Measurements from ENCODE around the gene NLRP3.
"Not testable (repeated sequence)": the region's sequence is repeated elsewhere in the genome, so short reads cannot be mapped to it uniquely, and the experiment has no call there.

NLRP3 gene

DNA sequence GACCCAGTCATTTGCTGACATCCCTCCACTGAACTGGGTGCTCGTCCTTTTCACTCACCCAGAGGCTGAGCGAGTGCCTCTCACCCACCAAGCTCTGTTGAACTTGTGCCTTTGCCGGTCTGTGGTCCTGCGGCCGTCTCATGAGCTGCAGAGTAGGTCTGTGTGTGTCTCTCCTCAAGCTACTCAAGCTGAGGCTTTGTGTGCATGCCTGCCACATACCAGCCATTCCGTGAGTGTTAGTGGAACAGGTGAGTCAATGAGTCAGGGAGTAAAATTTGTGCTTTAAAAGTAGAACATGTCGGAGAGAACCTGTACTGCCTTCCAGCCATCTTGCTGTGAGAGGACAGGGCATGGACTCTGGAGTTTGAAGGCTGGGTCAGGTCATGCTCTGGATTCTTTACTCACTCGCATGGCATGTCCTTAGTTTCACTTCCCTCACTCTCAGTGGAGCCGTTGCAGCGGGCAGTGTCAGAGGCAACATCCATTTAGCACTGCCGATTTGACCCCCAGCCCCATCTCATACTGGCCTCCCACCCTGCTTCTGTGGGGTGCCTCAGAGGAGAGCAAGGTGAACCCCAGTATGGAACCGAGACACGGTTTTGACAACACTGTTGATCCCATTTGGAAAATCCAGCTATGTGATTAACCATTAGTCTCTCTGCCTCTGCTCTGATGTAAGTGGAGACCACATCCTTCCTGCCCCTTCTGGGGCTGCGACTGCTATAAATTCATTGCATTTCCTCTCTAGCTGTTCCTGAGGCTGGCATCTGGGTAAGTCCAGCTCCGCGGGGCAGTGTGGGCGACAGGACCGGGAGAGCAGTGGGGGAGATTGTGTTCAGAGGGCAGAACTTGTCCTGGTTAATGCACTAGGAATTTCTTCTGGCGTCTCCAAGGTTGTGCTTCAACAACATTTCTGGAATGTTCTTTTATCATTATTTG, at the start of gene NLRP3:
Gene NLRP3 (plus strand): TSS at position 751 of the 939 bp plus-strand sequence. CDS start 2,628 bp downstream, outside the sequence.
- no peaks in the 10 kb centered on the region for H3K36me3 ChIP-seq (ENCODE audit: insufficient read depth, low read length)
- H3K9me3 ChIP-seq (ENCODE audit: control insufficient read depth, insufficient read depth, low read length) = no peaks in the 10 kb centered on the region
- no peak within 1 kb of the TSS for H3K9ac ChIP-seq (ENCODE audit: low read depth, low read length)
- no peaks in the 10 kb centered on the region for H3K4me1 ChIP-seq (ENCODE audit: insufficient read depth, low read length)

- not testable (repeated sequence) for H3K36me3 ChIP-seq (ENCODE audit: insufficient read depth, low read length); H3K9ac ChIP-seq (ENCODE audit: low read depth, low read length); H3K9me3 ChIP-seq (ENCODE audit: control insufficient read depth, insufficient read depth, low read length)
- peaks cover 13% of the 10 kb centered on the region for H3K4me1 ChIP-seq (ENCODE audit: insufficient read depth, low read length)
These were observed 49.6 kb upstream of the NLRP3 start for GRCh38 chr1:247366345-247366744.

DNA sequence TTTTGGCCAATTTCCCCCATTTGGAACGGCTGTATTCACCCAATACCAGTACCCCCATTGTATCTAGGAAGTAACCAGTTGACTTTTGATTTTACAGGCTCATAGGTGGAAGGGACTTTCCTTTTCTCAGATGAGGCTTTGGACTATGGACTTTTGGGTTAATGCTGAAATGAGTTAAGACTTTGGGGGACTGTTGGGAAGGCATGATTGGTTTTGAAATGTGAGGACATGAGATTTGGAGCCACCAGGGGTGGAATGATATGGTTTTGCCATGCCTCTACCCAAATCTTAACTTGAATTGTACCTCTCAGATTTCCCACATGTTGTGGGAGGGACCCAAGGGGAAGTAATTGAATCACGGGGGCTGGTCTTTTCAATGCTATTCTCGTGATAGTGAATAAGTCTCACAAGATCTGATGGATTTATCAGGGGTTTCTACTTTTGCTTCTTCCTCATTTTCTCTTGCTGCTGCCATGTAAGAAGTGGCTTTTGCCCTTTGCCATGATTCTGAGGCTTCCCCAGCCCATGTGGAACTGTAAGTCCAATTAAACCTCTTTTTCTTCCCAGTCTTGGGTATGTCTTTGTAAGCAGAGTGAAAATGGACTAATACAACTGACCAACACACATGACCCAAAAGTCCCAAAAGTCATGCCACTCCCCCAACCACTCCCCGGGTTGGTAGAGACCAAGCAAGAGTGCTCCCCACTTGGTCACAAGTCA, 48.9 kb upstream of the NLRP3 start:
- Histone ChIP-seq H3K4me1 (ENCODE audit: insufficient read depth, low read length) (peaks cover 13% of the 10 kb centered on the region; the same call in 1 of the 2 replicates), H3K9me3 (ENCODE audit: control insufficient read depth, insufficient read depth, low read length) (peaks cover 9% of the 10 kb centered on the region; the same call in 1 of the 2 replicates), H3K9ac (ENCODE audit: low read depth, low read length) (no peak overlapping the region), H3K36me3 (ENCODE audit: insufficient read depth, low read length) (no peaks in the 10 kb centered on the region)

GRCh38 chr1:247367786-247368422, 48.1 kb upstream of the NLRP3 start:
- Histone ChIP-seq H3K36me3 (ENCODE audit: insufficient read depth, low read length) (no peaks in the 10 kb centered on the region), H3K9me3 (ENCODE audit: control insufficient read depth, insufficient read depth, low read length) (peaks cover 9% of the 10 kb centered on the region; the same call in 1 of the 2 replicates), H3K4me1 (ENCODE audit: insufficient read depth, low read length) (peaks cover 13% of the 10 kb centered on the region; the same call in 1 of the 2 replicates), H3K9ac (ENCODE audit: low read depth, low read length) (no peak overlapping the region)

DNA sequence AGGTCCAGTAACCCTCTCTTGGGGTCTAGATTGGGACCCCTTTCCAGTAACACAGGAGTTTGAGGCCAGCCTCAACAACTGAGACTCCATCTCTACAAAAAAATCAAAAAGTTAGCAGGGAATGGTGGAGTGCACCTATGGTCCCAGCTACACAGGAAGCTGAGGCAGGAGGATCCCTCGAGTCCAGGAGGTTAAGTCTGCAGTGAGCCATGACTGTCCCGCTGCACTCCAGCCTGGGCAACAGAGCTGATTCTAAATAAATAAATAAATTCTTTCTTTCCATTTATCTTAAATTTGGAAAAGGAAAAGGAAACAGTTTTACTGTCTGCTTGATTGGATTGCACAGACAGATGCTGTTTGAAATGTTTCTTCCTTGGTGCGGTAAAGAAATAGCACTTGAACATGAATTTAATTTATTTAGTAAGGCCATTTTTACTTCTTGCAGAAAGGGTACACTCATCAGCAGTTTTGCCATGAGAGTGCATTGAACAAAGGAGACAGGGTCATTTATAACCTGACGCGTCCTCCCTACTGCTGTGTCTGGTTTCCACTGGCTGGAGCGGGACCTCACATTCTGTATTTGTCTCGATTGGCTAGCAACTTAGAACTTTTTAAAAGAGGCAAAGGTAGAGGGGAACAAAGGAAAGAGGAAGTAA, 47.4 kb upstream of the NLRP3 start:
- Histone ChIP-seq H3K9me3 (ENCODE audit: control insufficient read depth, insufficient read depth, low read length) (peaks cover 9% of the 10 kb centered on the region; the same call in 1 of the 2 replicates), H3K36me3 (ENCODE audit: insufficient read depth, low read length) (no peaks in the 10 kb centered on the region), H3K4me1 (ENCODE audit: insufficient read depth, low read length) (peaks cover 13% of the 10 kb centered on the region; the same call in 1 of the 2 replicates), H3K9ac (ENCODE audit: low read depth, low read length) (no peak overlapping the region)

DNA sequence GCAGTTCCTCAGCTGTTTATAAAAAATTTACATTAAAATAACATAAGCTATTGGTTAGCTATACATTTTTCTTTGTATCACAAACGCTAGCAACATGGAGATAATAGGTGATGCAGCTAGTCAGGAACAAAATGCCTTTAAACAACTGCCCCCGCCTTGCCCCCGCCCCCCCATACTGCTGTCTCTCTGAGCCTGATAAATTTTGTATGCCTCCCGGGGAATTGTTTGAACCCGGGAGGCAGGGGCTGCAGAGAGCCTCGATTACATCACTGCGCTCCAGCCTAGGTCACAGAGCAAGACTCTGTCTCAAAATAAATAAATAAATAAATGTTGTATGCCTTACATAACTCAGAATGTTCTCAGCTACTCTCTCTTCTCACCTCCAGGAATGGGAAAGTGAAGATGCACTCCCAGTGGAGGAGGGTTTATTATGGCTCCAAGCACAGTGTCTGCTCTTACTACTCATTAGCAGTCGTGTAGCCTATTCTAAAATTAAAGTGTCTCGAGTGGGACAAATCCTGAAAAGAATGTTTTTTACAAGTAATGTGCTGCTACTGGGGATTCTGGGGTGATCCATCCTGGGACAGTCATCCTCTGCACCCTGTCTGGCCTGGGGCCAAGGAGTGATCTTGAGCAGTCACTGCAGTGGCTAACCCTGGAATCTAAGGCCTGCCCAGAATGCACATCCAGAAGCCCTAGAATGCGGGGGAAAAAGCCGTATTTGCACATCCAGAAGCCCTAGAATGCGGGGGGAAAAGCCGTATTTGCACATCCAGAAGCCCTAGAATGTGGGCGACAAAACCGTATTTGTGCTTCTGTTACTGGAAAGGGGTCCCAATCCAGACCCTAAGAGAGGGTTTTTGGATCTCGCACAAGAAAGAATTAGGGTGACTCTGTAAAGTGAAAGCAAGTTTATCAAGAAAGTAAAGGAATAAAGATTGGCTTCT, 44.9 kb upstream of the NLRP3 start:
- H3K9ac ChIP-seq (ENCODE audit: low read depth, low read length) = no peak overlapping the region
- H3K9me3 ChIP-seq (ENCODE audit: control insufficient read depth, insufficient read depth, low read length) = no peaks in the 10 kb centered on the region; the same call in 1 of the 2 replicates
- no peaks in the 10 kb centered on the region for H3K36me3 ChIP-seq (ENCODE audit: insufficient read depth, low read length)
- peaks cover 29% of the 10 kb centered on the region for H3K4me1 ChIP-seq (ENCODE audit: insufficient read depth, low read length)

DNA sequence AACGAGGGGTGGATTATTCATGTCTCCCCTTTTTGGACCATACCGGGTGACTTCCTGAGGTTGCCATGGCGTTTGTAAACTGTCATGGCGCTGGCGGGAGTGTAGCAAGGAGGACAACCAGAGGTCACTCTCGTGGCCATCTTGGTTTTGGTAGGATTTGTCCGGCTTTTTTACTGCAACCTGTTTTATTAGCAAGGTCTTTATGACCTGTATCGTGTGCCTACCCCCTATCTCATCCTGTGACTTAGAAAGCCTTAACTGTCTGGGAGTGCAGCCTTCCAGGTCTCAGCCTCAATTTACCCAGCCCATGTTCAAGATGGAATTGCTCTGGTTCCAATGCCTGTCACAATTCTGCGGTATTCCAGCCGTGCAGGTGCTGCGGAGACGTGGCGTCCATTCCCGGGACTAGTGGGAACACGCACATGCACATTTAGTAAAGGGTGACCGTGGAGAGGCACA, 44.1 kb upstream of the NLRP3 start:
- no peaks in the 10 kb centered on the region for H3K36me3 ChIP-seq (ENCODE audit: insufficient read depth, low read length)
- no peak overlapping the region for H3K9ac ChIP-seq (ENCODE audit: low read depth, low read length)
- no peaks in the 10 kb centered on the region; the same call in 1 of the 2 replicates for H3K9me3 ChIP-seq (ENCODE audit: control insufficient read depth, insufficient read depth, low read length)
- peaks cover 33% of the 10 kb centered on the region for H3K4me1 ChIP-seq (ENCODE audit: insufficient read depth, low read length)

- Histone ChIP-seq H3K4me1 (ENCODE audit: insufficient read depth, low read length) (peaks cover 41% of the 10 kb centered on the region), H3K36me3 (ENCODE audit: insufficient read depth, low read length) (no peaks in the 10 kb centered on the region), H3K9me3 (ENCODE audit: control insufficient read depth, insufficient read depth, low read length) (no peaks in the 10 kb centered on the region; the same call in 1 of the 2 replicates), H3K9ac (ENCODE audit: low read depth, low read length) (0 out of 2 replicates have a peak overlapping the region, but pooled peaks have one; percentile 9)
These were observed 42.2 kb upstream of the NLRP3 start for GRCh38 chr1:247373721-247374141.

GRCh38 chr1:247374651-247375334, 41.2 kb upstream of the NLRP3 start:
- peaks cover 41% of the 10 kb centered on the region for H3K4me1 ChIP-seq (ENCODE audit: insufficient read depth, low read length)
- not testable (repeated sequence) for H3K36me3 ChIP-seq (ENCODE audit: insufficient read depth, low read length); H3K9ac ChIP-seq (ENCODE audit: low read depth, low read length); H3K9me3 ChIP-seq (ENCODE audit: control insufficient read depth, insufficient read depth, low read length)

DNA sequence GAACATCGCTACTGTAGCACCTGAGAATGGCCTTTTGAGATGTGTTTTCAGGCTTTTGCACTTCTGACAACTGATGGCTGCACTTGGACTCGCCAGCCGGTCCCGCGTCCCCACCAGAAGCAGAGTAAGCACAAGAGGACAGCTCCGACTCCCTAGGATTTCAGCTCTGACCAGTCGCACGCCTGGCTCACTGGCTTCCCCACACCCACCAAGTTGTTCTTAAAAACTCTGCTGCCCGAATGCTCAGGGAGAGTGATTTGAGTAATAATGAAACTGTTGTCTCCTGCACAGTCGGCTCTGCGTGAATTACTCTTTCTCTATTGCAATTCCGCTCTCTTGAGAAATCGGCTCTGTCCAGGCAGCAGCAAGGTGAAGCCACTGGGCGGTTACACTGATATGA, 40.2 kb upstream of the NLRP3 start:
- Histone ChIP-seq H3K36me3 (ENCODE audit: insufficient read depth, low read length) (no peaks in the 10 kb centered on the region; the same call in 1 of the 2 replicates), H3K4me1 (ENCODE audit: insufficient read depth, low read length) (peaks cover 37% of the 10 kb centered on the region), H3K9ac (ENCODE audit: low read depth, low read length) (peak overlapping the region; percentile 19; the same call in 1 of the 2 replicates), H3K9me3 (ENCODE audit: control insufficient read depth, insufficient read depth, low read length) (peaks cover 5% of the 10 kb centered on the region; the same call in 1 of the 2 replicates)

DNA sequence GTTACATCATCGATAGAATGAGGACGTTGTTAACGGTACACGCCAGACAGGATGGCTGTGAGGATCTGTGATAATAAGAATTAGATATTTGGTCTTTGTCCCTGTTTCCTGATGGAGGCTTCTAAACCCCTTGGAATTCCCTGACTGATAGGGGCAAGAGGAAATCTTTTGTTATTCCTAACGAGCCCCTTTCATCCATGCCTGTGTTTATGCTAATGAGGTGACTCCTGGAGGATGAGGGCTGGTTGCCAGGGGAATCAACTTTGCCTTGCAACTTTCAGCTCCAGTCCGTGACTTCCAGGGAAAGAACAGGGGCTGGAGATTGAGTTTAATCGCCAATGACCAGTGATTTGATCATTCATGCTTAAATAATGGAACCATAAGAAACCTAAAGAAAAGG, 39.3 kb upstream of the NLRP3 start:
- H3K4me1 ChIP-seq (ENCODE audit: insufficient read depth, low read length) = peaks cover 29% of the 10 kb centered on the region
- no peaks in the 10 kb centered on the region; the same call in 1 of the 2 replicates for H3K36me3 ChIP-seq (ENCODE audit: insufficient read depth, low read length)
- peaks cover 5% of the 10 kb centered on the region; the same call in 1 of the 2 replicates for H3K9me3 ChIP-seq (ENCODE audit: control insufficient read depth, insufficient read depth, low read length)
- peak overlapping the region; percentile 70 for H3K9ac ChIP-seq (ENCODE audit: low read depth, low read length)

DNA sequence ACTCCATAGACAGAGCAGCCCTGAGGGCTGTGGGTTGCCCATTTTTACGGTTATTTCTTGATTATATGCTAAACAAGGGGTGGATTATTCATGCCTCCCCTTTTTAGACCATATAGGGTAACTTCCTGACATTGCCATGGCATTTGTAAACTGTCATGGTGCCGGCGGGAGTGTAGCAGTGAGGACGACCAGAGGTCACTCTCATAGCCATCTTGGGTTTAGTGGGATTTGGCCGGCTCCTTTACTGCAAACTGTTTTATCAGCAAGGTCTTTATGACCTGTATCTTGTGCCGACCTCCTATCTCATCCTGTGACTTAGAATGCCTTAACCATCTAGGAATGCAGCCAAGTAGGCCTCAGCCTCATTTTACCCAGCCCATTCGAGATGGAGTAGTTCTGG, 38.3 kb upstream of the NLRP3 start:
- not testable (repeated sequence) for H3K9me3 ChIP-seq (ENCODE audit: control insufficient read depth, insufficient read depth, low read length); H3K36me3 ChIP-seq (ENCODE audit: insufficient read depth, low read length)
- peaks cover 28% of the 10 kb centered on the region for H3K4me1 ChIP-seq (ENCODE audit: insufficient read depth, low read length)
- peak overlapping the region; percentile 70 for H3K9ac ChIP-seq (ENCODE audit: low read depth, low read length)
